Esophagus squamous epithelium (tissue), 5 donors: Measurements from ENCODE around the gene ANKRD22. TPM values are rescaled to one million over a fixed set of nuclear protein-coding genes. Genes with fewer than 3 reads are reported as not detected.

Experiments used
- DNase-seq: peaks from one replicate; lab custom pipeline; 2025; lab: John Stamatoyannopoulos, UW
- H3K27ac ChIP-seq, 4 donors: fragments of 200-600 bp; sonication (generic); one replicate each; pipeline ENCODE4 v1.5.1; 2016 to 2019; ENCODE audit warnings: mild to moderate bottlenecking in 1 of 4
- H3K27me3 ChIP-seq, 4 donors: fragments of 200-600 bp; sonication (generic); 1 replicate in 3 of 4; 2 replicates in 1 of 4; pipeline versions ENCODE4 v1.5.1 to v1.6.0; 2017 to 2021; ENCODE audit warnings: antibody characterized with exemption in 1 of 4
- H3K36me3 ChIP-seq, 3 donors: fragments of 200-600 bp; sonication (generic); one replicate each; pipeline ENCODE4 v1.5.1; 2016 to 2019
- H3K4me1 ChIP-seq, 3 donors: fragments of 200-600 bp; sonication (generic); one replicate each; pipeline ENCODE4 v1.5.1; 2017 to 2019
- H3K4me3 ChIP-seq, 4 donors: fragments of 200-600 bp; sonication (generic); 1 replicate in 3 of 4; 2 replicates in 1 of 4; pipeline ENCODE4 v1.5.1; 2016 to 2019; ENCODE audit warnings: mild to moderate bottlenecking in 2 of 4, moderate library complexity in 1 of 4
- H3K9me3 ChIP-seq, 3 donors: fragments of 200-600 bp; sonication (generic); one replicate each; pipeline ENCODE4 v1.5.1; 2016 to 2019
- CTCF ChIP-seq, 6 experiments: fragments of 450-650 bp in 4 of 6; fragments of 200-600 bp in 2 of 6; sonication (generic) in 2 of 6; IDR thresholded peaks; one replicate each; pipeline ENCODE4 v1.5.1; 2016 to 2019; ENCODE audit warnings: antibody characterized with exemption in 6 of 6, mild to moderate bottlenecking in 4 of 6, moderate library complexity in 4 of 6
- POLR2A ChIP-seq, 4 donors: fragments of 450-650 bp; IDR thresholded peaks; one replicate each; pipeline ENCODE4 v1.6.1; 2017; ENCODE audit warnings: antibody characterized with exemption in 4 of 4, mild to moderate bottlenecking in 4 of 4, moderate library complexity in 3 of 4
- WGBS, 2 donors: methylation state at CpG; one replicate each; pipeline ENCODE4 v1.1.5; 2018; 5-methylcytosine and 5-hydroxymethylcytosine counted together
- intact Hi-C: fragments of 100-400 bp; cut with DNase I; formaldehyde crosslinking; loops from one replicate; pipeline ENCODE4 v1.15.0; 2022
- total RNA-seq, 4 donors: library from RNA; depleted of rRNA; stranded (reverse); fragments of >200 nt; gene quantifications; one replicate each; pipeline ENCODE4 v1.1.0, GENCODE V29; 2016
- donor health status: DM: yes; HTN: yes; CAD: no.

Gene ANKRD22
- 10 to 100 TPM; 26.3 to 43.5 (median 31.5) TPM for total RNA-seq

- Histone ChIP-seq H3K4me3 (peak within 1 kb of the TSS; percentile 13 to 50 (median 40)), H3K27me3 (no peaks in the 10 kb centered on the region), H3K4me1 (peaks cover 0 to 70% (median 3%) of the 10 kb centered on the region in 3 donors), H3K27ac (peak within 1 kb of the TSS; percentile 65 to 89 (median 77)), H3K9me3 (no peaks in the 10 kb centered on the region), H3K36me3 (no peaks in the 10 kb centered on the region)
- intact Hi-C loops, result no loop called here
- WGBS, 2 donors, result 28 to 48% methylated on average over 5 of the region's 5 CpGs
- TF ChIP-seq CTCF (IDR thresholded peaks at IDR 0.05) (no peak), POLR2A (IDR thresholded peaks at IDR 0.05) (peak in 1 of 4 donors; percentile 54)
- no peak for DNase-seq
Measured at GRCh38 chr10:88851706-88852105, at the start of gene ANKRD22. Gene ANKRD22, minus strand, starts transcription at chr10:88851844. Its CDS starts 237 bp downstream, at chr10:88851607.

DNA sequence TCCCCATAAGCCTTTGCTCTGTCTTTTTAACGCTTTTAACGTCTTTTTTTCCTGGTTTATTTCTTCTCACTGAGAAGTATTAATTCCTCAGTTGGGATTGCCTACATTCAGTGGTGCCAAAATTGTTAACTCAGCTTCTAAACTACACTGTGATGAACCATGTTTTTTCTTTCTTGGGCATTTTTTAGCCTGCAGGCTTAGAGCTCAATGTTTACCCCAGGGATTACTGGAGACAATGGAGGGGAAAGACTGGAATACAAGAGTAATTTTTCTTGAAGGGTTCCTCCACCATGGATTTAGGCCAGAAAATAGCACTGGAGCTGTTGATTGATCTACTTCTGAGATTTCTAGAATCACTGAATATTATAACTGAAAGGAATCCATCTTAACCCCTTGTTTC is 48.2 kb upstream of the ANKRD22 start:
- DNase-seq, result no peak
- intact Hi-C loops, result no loop called here
- TF ChIP-seq CTCF (IDR thresholded peaks at IDR 0.05) (no peak), POLR2A (IDR thresholded peaks at IDR 0.05) (no peak)
- Histone ChIP-seq H3K9me3 (no peaks in the 10 kb centered on the region), H3K4me3 (no peak overlapping the region), H3K27ac (peak overlapping the region in 3 of 4 donors; percentile 14 to 72 (median 58)), H3K27me3 (no peaks in the 10 kb centered on the region), H3K4me1 (peaks cover 0 to 51% (median 27%) of the 10 kb centered on the region in 3 donors), H3K36me3 (peaks cover 0 to 31% (median 0%) of the 10 kb centered on the region in 3 donors)
- 31% methylated on average over 2 of the region's 2 CpGs for WGBS, 2 donors

DNA sequence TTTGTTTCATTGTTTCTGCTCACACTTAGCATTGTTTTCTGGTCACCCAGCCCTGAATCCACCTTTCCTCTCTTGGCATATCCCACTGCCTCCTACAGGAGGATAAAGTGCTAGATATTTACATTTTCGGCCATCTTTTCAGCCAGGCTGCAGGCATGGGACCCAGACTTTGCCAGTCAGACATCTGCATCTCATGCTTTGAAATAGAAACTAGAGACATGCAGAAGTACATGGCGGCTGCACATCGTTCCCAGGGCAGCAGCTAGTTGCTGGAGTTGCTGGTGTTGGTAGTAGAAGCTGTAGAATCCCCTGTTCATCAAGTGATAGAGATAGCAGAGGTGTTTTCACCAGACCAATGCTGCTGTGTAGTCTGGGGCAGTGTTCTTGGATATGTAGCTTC is 47.1 kb upstream of the ANKRD22 start:
- H3K4me3 ChIP-seq, result no peak overlapping the region
- H3K27me3 ChIP-seq, result no peaks in the 10 kb centered on the region
- WGBS, 2 donors, result 86 to 90% methylated on average over 1 to 3 of the region's 3 CpGs
- H3K36me3 ChIP-seq, result peaks cover 0 to 20% (median 0%) of the 10 kb centered on the region in 3 donors
- TF ChIP-seq POLR2A (IDR thresholded peaks at IDR 0.05), result no peak
- no peak for TF ChIP-seq CTCF (IDR thresholded peaks at IDR 0.05)
- H3K9me3 ChIP-seq, result no peaks in the 10 kb centered on the region
- DNase-seq, result no peak
- intact Hi-C loops, result no loop called here
- peak overlapping the region in 3 of 4 donors; percentile 14 to 72 (median 38) for H3K27ac ChIP-seq
- peaks cover 0 to 57% (median 27%) of the 10 kb centered on the region in 3 donors for H3K4me1 ChIP-seq

DNA sequence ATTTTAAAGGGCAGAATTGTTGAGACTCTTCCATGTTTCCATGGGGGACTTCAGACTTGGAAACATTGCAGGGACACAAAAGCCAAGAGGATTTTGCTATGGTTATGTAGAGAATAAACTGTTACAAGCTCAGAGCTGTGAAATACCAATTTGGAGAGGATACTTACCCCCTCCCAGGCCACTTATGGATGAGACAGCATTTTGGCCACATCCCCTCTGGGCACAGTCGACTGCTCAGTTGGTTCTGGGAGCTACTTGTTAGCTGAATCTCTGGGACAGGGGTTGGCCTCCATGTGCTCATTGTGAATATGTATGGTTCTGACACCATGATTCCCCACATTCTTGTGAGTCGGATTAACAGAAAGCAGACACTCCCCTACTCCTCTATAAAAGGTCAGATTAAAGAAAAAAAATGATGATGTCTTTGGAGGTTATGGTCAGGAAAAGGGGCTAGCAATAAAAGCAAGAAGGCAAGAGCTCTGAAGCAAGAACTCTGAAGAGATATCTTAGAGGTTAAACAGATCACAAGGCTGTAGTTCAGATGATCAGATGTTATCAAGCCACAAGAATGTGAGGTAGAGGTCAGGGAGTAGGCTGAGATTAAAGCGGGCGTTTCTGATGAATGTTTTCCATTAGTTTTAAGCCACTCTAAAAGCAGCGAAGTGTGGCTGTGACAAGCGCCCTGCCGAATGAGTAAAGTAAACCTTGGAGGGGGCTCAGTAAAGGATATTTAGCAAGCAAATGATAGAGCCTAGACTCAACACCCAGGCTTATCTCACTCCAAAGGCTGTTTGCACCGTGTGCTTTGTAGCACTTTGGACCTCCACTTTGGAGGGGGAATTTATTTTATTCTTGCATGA is 45.6 kb upstream of the ANKRD22 start:
- intact Hi-C loops, result no loop called here
- TF ChIP-seq POLR2A (IDR thresholded peaks at IDR 0.05), result no peak
- peak overlapping the region; percentile 21 to 82 (median 64) for H3K27ac ChIP-seq
- H3K4me1 ChIP-seq, result peaks cover 0 to 65% (median 27%) of the 10 kb centered on the region in 3 donors
- no peaks in the 10 kb centered on the region for H3K9me3 ChIP-seq
- DNase-seq, result no peak
- no peaks in the 10 kb centered on the region for H3K27me3 ChIP-seq
- peaks cover 0 to 5% (median 0%) of the 10 kb centered on the region in 3 donors for H3K36me3 ChIP-seq
- WGBS, 2 donors, result 55 to 67% methylated on average over 6 to 8 of the region's 8 CpGs
- no peak overlapping the region for H3K4me3 ChIP-seq

GRCh38 chr10:88896372-88896993 is 44.8 kb upstream of the ANKRD22 start:
- intact Hi-C loops, result no loop called here
- Histone ChIP-seq H3K27me3 (no peaks in the 10 kb centered on the region), H3K27ac (peak overlapping the region; percentile 21 to 82 (median 64)), H3K4me3 (no peak overlapping the region), H3K36me3 (no peaks in the 10 kb centered on the region), H3K4me1 (peaks cover 0 to 67% (median 27%) of the 10 kb centered on the region in 3 donors), H3K9me3 (no peaks in the 10 kb centered on the region)
- no peak for TF ChIP-seq POLR2A (IDR thresholded peaks at IDR 0.05)
- TF ChIP-seq CTCF (IDR thresholded peaks at IDR 0.05), result no peak
- WGBS, 2 donors, result 60 to 75% methylated on average over 4 of the region's 4 CpGs
- no peak for DNase-seq
